Spleen (tissue), 7 donors: ENCODE results near the gene COL11A2.

Experiments used
- CTCF ChIP-seq, 11 experiments: fragments of 200-600 bp in 7 of 11; fragments of 450-650 bp in 4 of 11; sonication (generic) in 4 of 11; IDR thresholded peaks in 8 of 11; conservative IDR thresholded peaks in 3 of 11; 1 replicate in 7 of 11; 2 replicates in 4 of 11; pipeline versions ENCODE4 v1.4.0 to v1.8.0; 2016 to 2021; ENCODE audit warnings: antibody characterized with exemption in 11 of 11, inconsistent platforms in 4 of 11, mild to moderate bottlenecking in 1 of 11
- POLR2AphosphoS5 ChIP-seq, 3 donors: sonication (generic); formaldehyde crosslinking; IDR thresholded peaks; one replicate each; pipeline ENCODE4 v1.5.1; 2017; ENCODE audit warnings: antibody characterized with exemption in 3 of 3
- donor health status: DM: no; HTN: no; CAD: no; lungs with moderate emphysema.
- donor health status: DM: no; HTN: no; CAD: no.
- donor health status: DM: no; HTN: no; CAD: no.

GRCh38 chr6:33118525-33119123 is 73.6 kb downstream of the COL11A2 start:
- TF ChIP-seq CTCF (IDR thresholded peaks at IDR 0.05 in 8 of 11, conservative IDR thresholded peaks at IDR 0.05 in 3 of 11) (peak; percentile 80 to 92 (median 89)), POLR2AphosphoS5 (IDR thresholded peaks at IDR 0.05) (no peak)
